Breast epithelium (tissue), 3 donors: ENCODE data around the gene HSD17B3.

ENCODE experiments used
- POLR2AphosphoS5 ChIP-seq, 3 donors: sonication (generic); formaldehyde crosslinking; IDR thresholded peaks; one replicate each; pipeline ENCODE4 v1.6.1; 2017; ENCODE audit warnings: antibody characterized with exemption in 3 of 3
- TF ChIP-seq, protein P1 (sequence below), 3 donors: fragments of 450-650 bp; IDR thresholded peaks; one replicate each; pipeline ENCODE4 v1.5.1; 2016 to 2017; ENCODE audit warnings: antibody characterized with exemption in 3 of 3, mild to moderate bottlenecking in 3 of 3, moderate library complexity in 3 of 3

DNA sequence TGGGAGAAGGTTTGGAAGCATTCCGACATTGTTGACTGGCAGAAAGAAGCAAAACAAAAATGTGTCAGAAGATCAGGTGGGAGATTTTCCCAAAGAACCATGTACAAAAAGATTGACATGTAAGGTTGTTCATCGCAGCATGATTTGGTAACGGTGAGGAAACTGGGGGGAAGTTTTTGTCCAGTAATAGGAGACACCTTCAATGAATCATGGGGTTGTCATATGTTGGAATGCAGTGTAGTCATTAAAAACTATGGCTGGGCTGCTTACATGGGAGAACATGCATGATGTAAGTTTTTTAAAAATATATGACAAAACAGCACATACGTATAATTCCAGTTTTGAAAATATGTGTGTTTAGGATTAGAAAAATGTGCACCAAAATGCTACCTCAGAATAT lies 50.5 kb downstream of the HSD17B3 start:
- TF ChIP-seq, protein P1, sequence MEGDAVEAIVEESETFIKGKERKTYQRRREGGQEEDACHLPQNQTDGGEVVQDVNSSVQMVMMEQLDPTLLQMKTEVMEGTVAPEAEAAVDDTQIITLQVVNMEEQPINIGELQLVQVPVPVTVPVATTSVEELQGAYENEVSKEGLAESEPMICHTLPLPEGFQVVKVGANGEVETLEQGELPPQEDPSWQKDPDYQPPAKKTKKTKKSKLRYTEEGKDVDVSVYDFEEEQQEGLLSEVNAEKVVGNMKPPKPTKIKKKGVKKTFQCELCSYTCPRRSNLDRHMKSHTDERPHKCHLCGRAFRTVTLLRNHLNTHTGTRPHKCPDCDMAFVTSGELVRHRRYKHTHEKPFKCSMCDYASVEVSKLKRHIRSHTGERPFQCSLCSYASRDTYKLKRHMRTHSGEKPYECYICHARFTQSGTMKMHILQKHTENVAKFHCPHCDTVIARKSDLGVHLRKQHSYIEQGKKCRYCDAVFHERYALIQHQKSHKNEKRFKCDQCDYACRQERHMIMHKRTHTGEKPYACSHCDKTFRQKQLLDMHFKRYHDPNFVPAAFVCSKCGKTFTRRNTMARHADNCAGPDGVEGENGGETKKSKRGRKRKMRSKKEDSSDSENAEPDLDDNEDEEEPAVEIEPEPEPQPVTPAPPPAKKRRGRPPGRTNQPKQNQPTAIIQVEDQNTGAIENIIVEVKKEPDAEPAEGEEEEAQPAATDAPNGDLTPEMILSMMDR (IDR thresholded peaks at IDR 0.05): no peak
- TF ChIP-seq POLR2AphosphoS5 (IDR thresholded peaks at IDR 0.05): no peak
